Body of pancreas (tissue), 4 donors: Measurements from ENCODE around the gene INIP.

Experiments used
- CTCF ChIP-seq, 7 experiments: fragments of 450-650 bp in 4 of 7; fragments of 200-600 bp in 3 of 7; sonication (generic) in 3 of 7; IDR thresholded peaks; one replicate each; pipeline ENCODE4 v1.5.1; 2016 to 2019; ENCODE audit warnings: antibody characterized with exemption in 7 of 7
- POLR2A ChIP-seq, 3 donors: fragments of 450-650 bp; IDR thresholded peaks; one replicate each; pipeline ENCODE4 v1.6.1; 2016; ENCODE audit warnings: antibody characterized with exemption in 3 of 3, mild to moderate bottlenecking in 2 of 3

- TF ChIP-seq CTCF (IDR thresholded peaks at IDR 0.05), result no peak
- no peak for TF ChIP-seq POLR2A (IDR thresholded peaks at IDR 0.05)
These were observed 54.2 kb downstream of the INIP start for GRCh38 chr9:112663681-112664080.
